GM04504 (cell line): ENCODE data around the gene LARP6.
A peak's percentile ranks its signal among the peaks of the same experiment; 100 is the strongest.
"Not testable (repeated sequence)": the region's sequence is repeated elsewhere in the genome, so short reads cannot be mapped to it uniquely, and the experiment has no call there.

Experiments
- DNase-seq: peaks from one replicate; pipeline ENCODE4 v3.0.0-alpha.2; 2012; ENCODE audit warnings: low read depth

The LARP6 gene

GRCh38 chr15:70853973-70854665 lies at the start of gene LARP6:
Gene LARP6, minus strand, starts transcription at chr15:70854157. Its CDS starts 69 bp downstream, at chr15:70854088.
- DNase-seq = no peak

DNA sequence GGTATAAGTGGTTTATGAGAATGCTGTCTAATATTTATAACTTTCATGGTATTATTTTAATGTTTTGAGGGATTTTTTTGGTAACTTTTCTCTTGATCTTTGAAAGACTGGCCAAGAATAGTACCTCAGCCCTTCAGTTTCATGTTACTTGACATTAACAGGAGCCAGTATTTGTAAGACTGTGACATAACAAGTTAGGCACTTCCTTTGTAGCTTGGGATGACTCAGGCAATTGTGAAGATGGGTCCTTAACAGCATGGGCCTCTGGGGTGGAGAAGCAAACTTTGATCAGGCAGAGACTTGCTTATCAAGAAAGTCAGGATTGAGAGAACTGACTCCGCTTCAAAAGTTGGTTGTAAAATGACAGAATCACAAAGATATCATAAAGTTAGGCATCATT lies 48.1 kb upstream of the LARP6 start:
- peak; percentile 61 for DNase-seq

DNA sequence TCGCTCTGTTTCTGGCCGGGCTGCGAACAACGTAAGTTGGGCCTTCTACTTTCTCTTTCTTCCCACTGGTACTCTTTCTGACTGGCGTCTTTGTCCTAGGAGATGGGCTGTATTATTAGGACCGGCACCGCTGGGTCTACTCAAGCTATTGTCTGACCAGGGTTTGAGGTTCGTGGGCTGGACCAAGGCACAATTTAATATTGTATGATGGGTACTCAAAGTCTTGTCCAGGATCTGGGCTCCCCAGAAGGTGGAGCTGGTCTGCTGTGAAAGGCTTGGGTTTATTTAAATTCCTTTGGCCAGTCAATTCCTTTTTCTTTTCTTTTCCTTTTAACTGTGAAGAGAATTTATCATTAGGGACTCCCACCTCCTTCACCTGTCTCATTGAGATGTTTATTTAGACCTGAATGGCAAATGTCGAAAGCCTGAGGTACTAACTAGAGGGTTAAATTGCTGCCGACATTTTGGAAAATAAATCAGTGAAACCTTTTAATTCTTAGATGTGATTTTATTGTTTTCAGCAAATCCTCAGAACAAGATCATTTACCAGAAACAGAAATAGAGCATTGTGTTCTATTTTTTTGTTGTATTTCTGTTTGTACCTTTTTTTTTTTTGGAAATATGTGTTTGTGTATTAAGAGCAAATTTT lies 39.1 kb upstream of the LARP6 start:
- DNase-seq = no peak

DNA sequence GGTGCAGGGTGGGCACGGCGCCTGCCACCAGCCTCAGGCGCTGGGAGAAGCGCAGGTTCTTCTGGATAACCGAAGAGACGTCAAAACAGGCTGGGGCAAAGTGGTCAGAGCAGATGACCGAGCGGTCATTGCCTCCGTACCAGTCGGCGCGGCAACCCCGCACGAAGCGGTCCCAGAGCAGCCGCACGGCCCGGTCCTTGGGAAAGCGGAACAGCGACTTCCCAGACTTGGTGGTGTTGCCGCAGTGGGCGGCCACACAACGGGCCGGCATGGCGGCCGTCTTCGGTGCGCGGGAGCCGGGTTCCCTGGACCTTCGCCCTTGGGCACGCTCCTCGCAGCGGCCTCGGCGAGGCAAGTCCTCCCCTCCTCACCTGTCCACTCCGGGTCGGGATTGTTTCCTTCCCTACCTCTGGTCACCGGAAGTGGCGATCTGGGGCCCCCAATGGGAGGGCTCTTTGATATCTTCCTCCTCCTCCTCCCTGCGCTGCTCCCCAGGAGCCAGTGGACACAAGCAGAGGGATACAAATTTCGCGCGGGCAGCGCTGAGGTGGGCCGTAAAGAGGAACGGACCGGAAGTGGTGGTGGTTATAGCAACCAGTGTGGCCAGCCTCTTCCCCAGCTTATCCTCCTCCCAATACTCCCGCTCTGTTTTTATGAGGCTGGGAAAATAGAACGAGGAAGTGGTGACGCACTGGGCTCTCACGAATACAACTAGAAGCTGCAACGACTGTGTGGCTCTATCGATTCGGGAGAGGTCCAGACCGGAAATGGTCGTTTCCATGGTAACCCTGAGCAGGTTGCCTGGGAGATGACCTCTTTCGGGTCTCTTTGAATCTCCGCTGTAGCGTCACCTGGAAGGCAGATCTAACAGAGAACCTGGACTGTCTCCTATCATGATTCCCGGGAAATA lies 38.3 kb upstream of the LARP6 start, which contains the start of the genes LRRC49 and THAP10:
Gene LRRC49 (plus strand): TSS at position 825 of the 910 bp plus-strand sequence. CDS start 69 bp downstream, at position 894.
Gene THAP10 (minus strand): TSS at position 432 of the 910 bp plus-strand sequence. CDS start 161 bp downstream, at position 271.
- DNase-seq = peak; percentile 96

DNA sequence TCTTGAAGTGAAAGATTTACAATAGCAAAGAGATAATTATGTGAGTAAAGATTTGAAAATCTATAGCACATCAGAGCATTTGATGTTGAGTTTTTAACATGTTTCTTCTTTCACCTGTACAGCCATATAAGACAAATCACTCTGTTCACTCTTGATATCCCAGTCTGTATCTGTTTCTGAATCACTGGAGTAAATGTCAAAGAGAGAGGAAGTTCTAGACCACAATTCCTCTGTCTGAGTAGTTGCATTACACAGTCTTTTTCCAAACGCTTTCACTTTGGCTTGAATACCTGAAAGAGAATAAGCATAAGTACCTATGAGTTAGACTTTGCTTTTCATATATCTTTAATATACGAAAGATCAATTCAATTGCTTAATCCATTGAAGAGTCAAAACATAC lies 28.4 kb upstream of the LARP6 start:
- DNase-seq = no peak

GRCh38 chr15:70880781-70881180 lies 26.8 kb upstream of the LARP6 start:
- no peak for DNase-seq

DNA sequence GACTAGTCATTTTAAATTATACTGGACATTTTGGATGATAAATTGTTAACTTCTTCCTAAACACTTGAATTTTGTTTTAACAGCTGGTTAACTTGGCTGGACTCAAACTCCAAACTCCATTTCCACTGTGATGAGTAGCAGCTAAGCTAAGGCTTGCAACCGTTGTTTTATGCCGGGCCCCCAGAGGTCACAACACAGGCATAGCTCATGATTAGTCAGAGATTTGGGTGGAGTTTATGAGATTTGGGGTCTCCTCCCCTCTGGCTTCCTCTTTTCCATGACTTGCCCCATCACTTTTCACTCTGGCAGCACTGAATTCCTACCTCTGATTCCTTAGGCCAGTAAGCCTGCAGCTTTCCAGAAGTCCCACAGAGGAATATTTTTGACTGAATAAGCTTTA lies 25.4 kb upstream of the LARP6 start:
- DNase-seq = no peak

DNA sequence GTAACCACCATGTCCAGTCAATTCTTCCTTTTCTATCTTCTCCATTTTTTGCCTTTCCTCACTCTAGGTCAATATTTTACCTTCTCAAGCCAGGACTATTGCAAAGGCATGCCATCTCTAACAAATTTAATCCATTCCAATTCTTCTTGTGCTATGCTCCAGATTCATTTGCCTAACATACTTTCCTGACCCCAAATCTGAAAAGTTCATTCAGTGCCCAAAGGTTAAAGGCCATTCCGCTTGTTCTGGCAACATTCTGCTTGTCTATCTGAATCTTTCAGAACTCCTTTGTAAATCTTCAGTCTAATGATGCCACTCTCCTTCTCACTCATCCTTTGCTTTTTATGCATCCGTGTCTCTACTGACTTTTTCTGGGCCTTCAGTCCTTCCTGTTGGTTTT lies 22.7 kb upstream of the LARP6 start:
- no peak for DNase-seq

GRCh38 chr15:70876011-70876410 lies 22.1 kb upstream of the LARP6 start:
- DNase-seq = no peak

DNA sequence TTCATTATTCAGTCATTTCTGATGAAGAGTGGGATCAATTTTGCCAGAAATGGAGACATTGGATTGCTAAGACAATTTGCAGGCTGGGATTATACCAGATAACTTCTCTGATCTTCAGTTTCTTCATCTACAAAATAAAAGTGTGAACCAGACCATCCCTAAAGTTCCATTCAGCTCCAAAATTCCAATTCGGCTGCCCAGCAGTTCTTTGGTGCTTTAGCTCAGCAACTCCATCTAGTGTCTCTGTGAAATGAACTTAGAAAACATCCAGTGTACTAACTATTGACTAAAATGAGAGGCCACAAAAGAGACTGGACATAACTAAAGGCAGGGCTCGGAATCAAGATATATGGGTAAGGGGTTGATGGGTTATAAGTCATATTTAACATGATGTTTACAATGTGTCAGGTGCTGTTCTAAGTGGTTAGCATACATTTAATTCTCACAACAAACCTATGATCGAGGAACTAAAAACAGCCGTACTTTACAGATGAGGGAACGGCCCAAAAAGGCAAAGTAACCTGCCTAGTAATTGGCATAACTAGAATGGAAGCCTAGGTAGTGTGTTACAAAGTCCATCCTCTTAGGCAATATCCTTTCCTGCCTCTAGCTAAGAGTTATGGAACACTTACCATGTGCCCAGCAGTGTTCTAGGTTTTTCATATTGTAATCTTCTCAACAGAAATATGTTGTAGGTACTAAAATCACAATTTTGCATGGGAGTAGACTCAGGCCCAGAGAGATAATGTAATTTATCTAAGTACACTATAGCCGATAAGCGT lies 21.2 kb upstream of the LARP6 start:
- DNase-seq = no peak

GRCh38 chr15:70873232-70874054 lies 19.5 kb upstream of the LARP6 start:
- DNase-seq = no peak

- not testable (repeated sequence) for DNase-seq
These were observed 17.5 kb upstream of the LARP6 start for GRCh38 chr15:70871490-70871889.

- no peak for DNase-seq
These were observed 16.1 kb upstream of the LARP6 start for GRCh38 chr15:70870051-70870450.

GRCh38 chr15:70869346-70869745 lies 15.4 kb upstream of the LARP6 start:
- no peak for DNase-seq

DNA sequence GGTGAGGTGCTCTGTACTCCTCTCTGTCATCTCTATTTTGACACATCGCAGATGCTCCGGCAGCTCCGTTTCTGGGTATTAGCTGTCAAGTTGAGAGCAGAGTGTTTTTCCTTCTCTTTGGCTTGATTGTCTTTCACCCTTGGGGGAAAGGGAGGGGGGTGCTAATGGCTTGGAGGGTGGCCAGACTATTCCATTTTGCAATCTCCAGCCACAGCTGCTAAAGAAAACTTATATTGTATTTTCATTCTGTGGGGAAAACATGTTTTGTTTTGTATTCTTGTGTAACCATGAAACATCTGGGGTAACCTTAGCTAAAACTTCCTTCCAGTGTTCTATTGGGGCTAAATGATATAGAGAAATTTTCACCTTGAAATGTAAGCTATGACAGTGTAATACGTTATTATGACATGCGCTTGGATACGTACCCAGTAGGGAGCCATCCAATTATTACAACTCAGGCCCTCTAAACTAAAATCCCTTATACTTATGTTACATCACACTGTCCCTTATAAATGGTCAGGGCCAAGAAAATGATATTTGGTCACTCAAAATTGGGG lies 14.0 kb upstream of the LARP6 start:
- DNase-seq = peak; percentile 63

GRCh38 chr15:70866982-70867641 lies 13.2 kb upstream of the LARP6 start:
- DNase-seq = no peak

- DNase-seq = no peak
These were observed 9.7 kb upstream of the LARP6 start for GRCh38 chr15:70863450-70864218.

DNA sequence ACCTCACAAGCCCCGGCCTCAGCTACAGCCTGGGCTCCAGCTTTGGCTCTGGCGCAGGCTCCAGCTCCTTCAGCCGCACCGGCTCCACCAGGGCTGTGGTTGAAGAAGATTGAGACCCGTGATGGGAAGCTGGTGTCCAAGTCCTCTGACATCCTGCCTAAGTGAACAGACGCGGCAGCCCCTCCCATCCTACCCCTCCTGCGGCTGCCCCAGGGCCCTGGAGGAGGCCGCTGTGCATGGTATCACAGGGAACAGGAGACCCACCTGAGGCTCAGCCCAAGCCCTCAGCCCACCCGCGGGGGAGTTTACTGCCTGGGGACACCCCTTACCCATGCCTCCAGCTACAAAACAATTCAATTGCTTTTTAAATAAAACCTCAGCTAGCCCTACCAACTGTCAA lies 6.0 kb upstream of the LARP6 start:
- no peak for DNase-seq

- no peak for DNase-seq
These were observed 5.5 kb upstream of the LARP6 start for GRCh38 chr15:70859322-70859908.
